Transverse colon (tissue), 4 donors: ENCODE results near the gene DCANP1. TPM values are rescaled to one million over a fixed set of nuclear protein-coding genes. Genes with fewer than 3 reads are reported as not detected.

Experiments
- DNase-seq: peaks from one replicate; pipeline ENCODE4 v3.0.0-alpha.2; 2019
- H3K27ac ChIP-seq, 4 donors: fragments of 200-600 bp; sonication (generic); 2 replicates each; pipeline ENCODE4 v1.5.1; 2016 to 2018; ENCODE audit warnings: inconsistent platforms in 4 of 4
- H3K27me3 ChIP-seq: fragments of 200-600 bp; sonication (generic); 2 replicates; pipeline ENCODE4 v1.5.1; 2017; ENCODE audit warnings: inconsistent platforms
- H3K36me3 ChIP-seq, 4 donors: fragments of 200-600 bp; sonication (generic); 2 replicates each; pipeline ENCODE4 v1.5.1; 2017 to 2019; ENCODE audit warnings: inconsistent platforms in 4 of 4
- H3K4me1 ChIP-seq, 4 donors: fragments of 200-600 bp; sonication (generic); 2 replicates each; pipeline ENCODE4 v1.5.1; 2017 to 2020; ENCODE audit warnings: inconsistent platforms in 4 of 4
- H3K4me3 ChIP-seq, 4 donors: fragments of 200-600 bp; sonication (generic); 1 replicate in 1 of 4; 2 replicates in 3 of 4; pipeline versions ENCODE4 v1.5.1 to v1.6.1; 2017 to 2019; ENCODE audit warnings: inconsistent platforms in 4 of 4
- H3K9me3 ChIP-seq, 2 donors: fragments of 200-600 bp; sonication (generic); 2 replicates each; pipeline ENCODE4 v1.5.1; 2017 to 2019; ENCODE audit warnings: inconsistent platforms in 2 of 2
- CTCF ChIP-seq, 5 experiments: fragments of 200-600 bp in 3 of 5; fragments of 450-650 bp in 2 of 5; sonication (generic) in 3 of 5; IDR thresholded peaks; 1 replicate in 2 of 5; 2 replicates in 3 of 5; pipeline ENCODE4 v1.5.1; 2016 to 2017; ENCODE audit warnings: antibody characterized with exemption in 5 of 5, inconsistent platforms in 3 of 5, mild to moderate bottlenecking in 2 of 5, moderate library complexity in 1 of 5
- EP300 ChIP-seq: sonication (generic); formaldehyde crosslinking; IDR thresholded peaks from one replicate; pipeline ENCODE4 v1.6.1; 2017; ENCODE audit warnings: antibody characterized with exemption, low read depth
- POLR2A ChIP-seq: fragments of 450-650 bp; IDR thresholded peaks from one replicate; pipeline ENCODE4 v1.6.1; 2016; ENCODE audit warnings: antibody characterized with exemption, mild to moderate bottlenecking, moderate library complexity
- POLR2AphosphoS5 ChIP-seq, 3 donors: sonication (generic); formaldehyde crosslinking; IDR thresholded peaks; one replicate each; pipeline ENCODE4 v1.6.1; 2016; ENCODE audit warnings: antibody characterized with exemption in 3 of 3
- WGBS, 2 donors: methylation state at CpG; one replicate each; pipeline ENCODE4 v1.1.5; 2018; ENCODE audit warnings: low coverage in 1 of 2; 5-methylcytosine and 5-hydroxymethylcytosine counted together
- in situ Hi-C, 4 donors: fragments of 200-750 bp; cut with MboI; loops; one replicate each; pipeline versions ENCODE4 v1.15.0 to v1.15.1; 2017; ENCODE audit warnings: low sequenced_read_pairs in 3 of 4, low pct_ligation_motif_present in 1 of 4, low pct_unique_long_range_greater_than_20kb in 1 of 4
- intact Hi-C: fragments of 100-400 bp; cut with DNase I; formaldehyde crosslinking; loops from one replicate; pipeline ENCODE4 v1.15.1; 2023; ENCODE audit warnings: low total_unique reads
- total RNA-seq, 4 donors: library from RNA; depleted of rRNA; stranded (reverse); fragments of >200 nt; gene quantifications; one replicate each; pipeline ENCODE4 v1.1.0, GENCODE V29; 2016

Gene DCANP1
- total RNA-seq, 4 donors from 2014 or later, result 0.95 TPM; not detected in 3

GRCh38 chr5:135472141-135472540 is 25.0 kb upstream of the DCANP1 start:
- WGBS, 2 donors, result 80 to 82% methylated on average over 2 to 5 of the region's 5 CpGs
- TF ChIP-seq POLR2AphosphoS5 (IDR thresholded peaks at IDR 0.05) (no peak), EP300 (no peak), CTCF (IDR thresholded peaks at IDR 0.05) (no peak), POLR2A (no peak)
- in situ Hi-C loops, result loop anchor here in 2 of 4 donors (25.0 kb wide), 1 partner anchor 365 kb away; the partner anchor contains the start of gene SLC25A48 (in 2 of the 2)

GRCh38 chr5:135471726-135472125 is 24.6 kb upstream of the DCANP1 start:
- H3K4me3 ChIP-seq, result no peak overlapping the region
- H3K4me1 ChIP-seq, result no peaks in the 10 kb centered on the region
- TF ChIP-seq EP300, result no peak
- TF ChIP-seq POLR2A, result no peak
- no peak for TF ChIP-seq CTCF (IDR thresholded peaks at IDR 0.05)
- no peak for TF ChIP-seq POLR2AphosphoS5 (IDR thresholded peaks at IDR 0.05)
- in situ Hi-C loops, result loop anchor here in 2 of 4 donors (25.0 kb wide), 1 partner anchor 366 kb away; the partner anchor contains the start of gene SLC25A48 (in 2 of the 2)
- H3K36me3 ChIP-seq, result no peaks in the 10 kb centered on the region
- 69% methylated on average over 4 of the region's 4 CpGs; no CpG with 5 or more reads in 1 of the 2 donors for WGBS, 2 donors
- no peak overlapping the region for H3K27ac ChIP-seq
- no peak for DNase-seq
- intact Hi-C loops, result loop anchor here (5.0 kb wide), 1 partner anchor 1456 kb away; no protein-coding TSS in a partner anchor
- H3K27me3 ChIP-seq, result peaks cover 62% of the 10 kb centered on the region
- no peaks in the 10 kb centered on the region for H3K9me3 ChIP-seq

More at GRCh38 chr5:135472141-135472540, 25.0 kb upstream of the DCANP1 start:
- no peaks in the 10 kb centered on the region for H3K9me3 ChIP-seq
- no peaks in the 10 kb centered on the region for H3K36me3 ChIP-seq
- no peaks in the 10 kb centered on the region for H3K4me1 ChIP-seq
- H3K27me3 ChIP-seq, result peaks cover 62% of the 10 kb centered on the region
- intact Hi-C loops, result loop anchor here (5.0 kb wide), 1 partner anchor 1455 kb away; no protein-coding TSS in a partner anchor
- H3K27ac ChIP-seq, result no peak overlapping the region
- H3K4me3 ChIP-seq, result no peak overlapping the region
- no peak for DNase-seq

- Histone ChIP-seq H3K27ac (no peak overlapping the region), H3K27me3 (peaks cover 68% of the 10 kb centered on the region), H3K9me3 (no peaks in the 10 kb centered on the region), H3K4me1 (peaks cover 0 to 9% (median 2%) of the 10 kb centered on the region in 4 donors), H3K36me3 (no peaks in the 10 kb centered on the region), H3K4me3 (no peak overlapping the region)
- intact Hi-C loops, result loop anchor here (5.0 kb wide), 2 partner anchors 67 to 1457 kb away; partner anchors contain the start of gene NEUROG1
- no peak for DNase-seq
- TF ChIP-seq EP300 (no peak), CTCF (IDR thresholded peaks at IDR 0.05) (no peak), POLR2AphosphoS5 (IDR thresholded peaks at IDR 0.05) (no peak), POLR2A (no peak)
- in situ Hi-C loops, result loop anchor here in 3 of 4 donors (5.0 to 25.0 kb wide), 3 partner anchors 82 to 367 kb away; partner anchors contain the start of gene SLC25A48 (in 2 of the 3)
- 73 to 81% methylated on average over 5 of the region's 5 CpGs for WGBS, 2 donors
Observed at GRCh38 chr5:135469911-135470310, 22.8 kb upstream of the DCANP1 start.

GRCh38 chr5:135468541-135468940 is 21.4 kb upstream of the DCANP1 start:
- in situ Hi-C loops, result loop anchor here in 3 of 4 donors (5.0 to 25.0 kb wide), 3 partner anchors 84 to 369 kb away; partner anchors contain the start of gene SLC25A48 (in 2 of the 3)
- TF ChIP-seq CTCF (IDR thresholded peaks at IDR 0.05), result no peak
- Histone ChIP-seq H3K27ac (no peak overlapping the region), H3K27me3 (peaks cover 77% of the 10 kb centered on the region), H3K4me3 (no peak overlapping the region), H3K4me1 (peaks cover 0 to 9% (median 2%) of the 10 kb centered on the region in 4 donors), H3K36me3 (no peaks in the 10 kb centered on the region), H3K9me3 (no peaks in the 10 kb centered on the region)
- intact Hi-C loops, result loop anchor here (5.0 kb wide), 1 partner anchor 69 kb away; the partner anchor contains the start of gene NEUROG1
- DNase-seq, result no peak
- WGBS, 2 donors, result 67% methylated on average over 2 of the region's 2 CpGs; no CpG with 5 or more reads in 1 of the 2 donors
